ENCODE data around the gene FOXP3. TPM values are rescaled to one million over a fixed set of nuclear protein-coding genes. Genes with fewer than 3 reads are reported as not detected.

Gene FOXP3
- total RNA-seq, 2 donors from 2014 or later: 0.21 to 0.30 TPM

GRCh38 chrX:49251325-49251724 is 13.2 kb downstream of the FOXP3 start:
- no peak overlapping the region for H3K27ac ChIP-seq
- no peaks in the 10 kb centered on the region for H3K27me3 ChIP-seq
- no peaks in the 10 kb centered on the region for H3K9me3 ChIP-seq
- no peak for TF ChIP-seq CTCF (IDR thresholded peaks at IDR 0.05)
- no peak overlapping the region for H3K4me3 ChIP-seq
- no peak overlapping the region for H3K9ac ChIP-seq (ENCODE audit: low read depth in 2 of 2, low read length in 2 of 2)
- DNase-seq: no peak
- intact Hi-C loops (cut with DNase I): no loop called here
- no peaks in the 10 kb centered on the region for H3K4me1 ChIP-seq
- H3K36me3 ChIP-seq: no peaks in the 10 kb centered on the region

DNA sequence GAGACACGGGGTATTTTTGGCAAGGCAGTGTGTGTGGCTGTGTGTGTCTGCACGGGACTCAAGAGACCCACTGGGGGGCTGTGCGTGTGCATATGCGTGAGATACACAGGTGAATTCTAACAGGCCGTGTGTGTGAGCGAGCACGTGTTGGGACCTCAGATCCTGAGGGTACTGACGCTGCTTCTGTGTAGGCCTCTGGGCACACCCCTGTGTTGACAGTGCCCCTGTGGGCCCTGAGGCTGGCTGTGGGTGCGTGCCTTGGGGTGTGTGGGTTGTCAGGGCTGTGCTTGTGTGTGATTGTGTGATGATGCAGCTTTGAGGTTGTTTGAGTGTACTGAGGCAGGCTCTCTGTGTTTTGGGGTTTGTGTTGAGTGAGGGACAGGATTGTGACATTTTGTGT is 13.9 kb downstream of the FOXP3 start:
- DNase-seq: no peak
- H3K27ac ChIP-seq: no peak overlapping the region
- H3K4me1 ChIP-seq: no peaks in the 10 kb centered on the region
- no peaks in the 10 kb centered on the region for H3K27me3 ChIP-seq
- no peak overlapping the region for H3K4me3 ChIP-seq
- intact Hi-C loops (cut with DNase I): no loop called here
- no peaks in the 10 kb centered on the region for H3K36me3 ChIP-seq
- H3K9me3 ChIP-seq: no peaks in the 10 kb centered on the region
- TF ChIP-seq CTCF (IDR thresholded peaks at IDR 0.05): no peak
- no peak overlapping the region for H3K9ac ChIP-seq (ENCODE audit: low read depth in 2 of 2, low read length in 2 of 2)

DNA sequence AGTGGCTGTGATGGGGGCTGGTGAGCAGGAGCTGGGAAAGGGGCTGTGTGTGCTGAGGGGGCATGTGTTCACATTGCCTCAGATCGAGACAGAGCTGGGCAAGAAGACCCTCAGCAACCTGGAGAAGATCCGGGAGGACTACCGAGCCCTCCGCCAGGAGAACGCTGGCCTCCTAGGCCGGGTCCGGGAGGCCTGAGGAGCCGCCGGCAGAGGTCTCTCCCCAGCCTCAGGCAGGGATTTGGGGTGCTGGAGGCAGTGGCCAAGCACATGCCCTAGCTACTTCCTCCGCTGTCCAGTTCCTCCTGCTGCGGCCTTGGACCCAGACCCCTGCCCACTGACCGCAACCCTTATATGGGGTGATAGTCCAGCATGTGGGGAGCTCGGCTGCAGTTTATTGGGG is 14.4 kb downstream of the FOXP3 start:
- Histone ChIP-seq H3K27ac (no peak overlapping the region), H3K4me3 (no peak overlapping the region), H3K9me3 (no peaks in the 10 kb centered on the region), H3K36me3 (no peaks in the 10 kb centered on the region), H3K27me3 (no peaks in the 10 kb centered on the region), H3K9ac (ENCODE audit: low read depth in 2 of 2, low read length in 2 of 2) (no peak overlapping the region), H3K4me1 (no peaks in the 10 kb centered on the region)
- intact Hi-C loops (cut with DNase I): no loop called here
- TF ChIP-seq CTCF (IDR thresholded peaks at IDR 0.05): no peak
- DNase-seq: no peak

GRCh38 chrX:49249616-49250015 is 14.9 kb downstream of the FOXP3 start:
- Histone ChIP-seq H3K27me3 (no peaks in the 10 kb centered on the region), H3K4me3 (no peak overlapping the region), H3K4me1 (no peaks in the 10 kb centered on the region), H3K36me3 (no peaks in the 10 kb centered on the region), H3K9me3 (no peaks in the 10 kb centered on the region), H3K27ac (no peak overlapping the region), H3K9ac (ENCODE audit: low read depth in 2 of 2, low read length in 2 of 2) (no peak overlapping the region)
- TF ChIP-seq CTCF (IDR thresholded peaks at IDR 0.05): no peak
- DNase-seq: no peak
- intact Hi-C loops (cut with DNase I): no loop called here

GRCh38 chrX:49249071-49249470 is 15.4 kb downstream of the FOXP3 start:
- no peak overlapping the region for H3K27ac ChIP-seq
- no peaks in the 10 kb centered on the region for H3K9me3 ChIP-seq
- DNase-seq: no peak
- H3K4me1 ChIP-seq: no peaks in the 10 kb centered on the region
- no peaks in the 10 kb centered on the region for H3K36me3 ChIP-seq
- no peak for TF ChIP-seq CTCF (IDR thresholded peaks at IDR 0.05)
- no peak overlapping the region for H3K4me3 ChIP-seq
- H3K9ac ChIP-seq (ENCODE audit: low read depth in 2 of 2, low read length in 2 of 2): no peak overlapping the region
- no peaks in the 10 kb centered on the region for H3K27me3 ChIP-seq
- intact Hi-C loops (cut with DNase I): no loop called here
